ENCODE data around the gene ASPSCR1. TPM values are rescaled to one million over a fixed set of nuclear protein-coding genes. Genes with fewer than 3 reads are reported as not detected.

Gene ASPSCR1
- total and polyA plus RNA-seq, 8 donors = 35.1 to 64.3 (median 44.4) TPM

- no peak for TF ChIP-seq CTCF (IDR thresholded peaks at IDR 0.05)
- H3K4me1 ChIP-seq = peaks cover 7 to 24% of the 10 kb centered on the region in 2 donors
- ATAC-seq = no peak
- H3K36me3 ChIP-seq = peaks cover 0 to 50% of the 10 kb centered on the region in 2 donors
- no peak overlapping the region for H3K4me3 ChIP-seq
- intact Hi-C loops (cut with DNase I) = no loop called here
- DNase-seq = peak in 1 of 4 donors; percentile 63
- no peaks in the 10 kb centered on the region for H3K27me3 ChIP-seq
- H3K27ac ChIP-seq = no peak overlapping the region
- no peaks in the 10 kb centered on the region for H3K9me3 ChIP-seq
These were observed 5.7 kb downstream of the ASPSCR1 start for GRCh38 chr17:81983011-81983638.

- H3K4me3 ChIP-seq = no peak overlapping the region
- DNase-seq (no peak), ATAC-seq (no peak)
- intact Hi-C loops (cut with DNase I) = no loop called here
- H3K36me3 ChIP-seq = peaks cover 0 to 55% of the 10 kb centered on the region in 2 donors
- H3K9me3 ChIP-seq = no peaks in the 10 kb centered on the region
- no peak for TF ChIP-seq CTCF (IDR thresholded peaks at IDR 0.05)
- peaks cover under 1 to 17% of the 10 kb centered on the region in 2 donors for H3K4me1 ChIP-seq
- H3K27ac ChIP-seq = no peak overlapping the region
- H3K27me3 ChIP-seq = no peaks in the 10 kb centered on the region
These were observed 6.4 kb downstream of the ASPSCR1 start for GRCh38 chr17:81983639-81984373.

GRCh38 chr17:81984773-81985410, 7.5 kb downstream of the ASPSCR1 start:
- TF ChIP-seq CTCF (IDR thresholded peaks at IDR 0.05) = no peak
- no peak overlapping the region for H3K4me3 ChIP-seq
- H3K36me3 ChIP-seq = peaks cover 0 to 50% of the 10 kb centered on the region in 2 donors
- H3K9me3 ChIP-seq = no peaks in the 10 kb centered on the region
- peak in 1 of 4 donors; percentile 53 for DNase-seq
- peaks cover 0 to 14% of the 10 kb centered on the region in 2 donors for H3K4me1 ChIP-seq
- H3K27me3 ChIP-seq = no peaks in the 10 kb centered on the region
- intact Hi-C loops (cut with DNase I) = no loop called here
- ATAC-seq = no peak
- no peak overlapping the region for H3K27ac ChIP-seq

DNA sequence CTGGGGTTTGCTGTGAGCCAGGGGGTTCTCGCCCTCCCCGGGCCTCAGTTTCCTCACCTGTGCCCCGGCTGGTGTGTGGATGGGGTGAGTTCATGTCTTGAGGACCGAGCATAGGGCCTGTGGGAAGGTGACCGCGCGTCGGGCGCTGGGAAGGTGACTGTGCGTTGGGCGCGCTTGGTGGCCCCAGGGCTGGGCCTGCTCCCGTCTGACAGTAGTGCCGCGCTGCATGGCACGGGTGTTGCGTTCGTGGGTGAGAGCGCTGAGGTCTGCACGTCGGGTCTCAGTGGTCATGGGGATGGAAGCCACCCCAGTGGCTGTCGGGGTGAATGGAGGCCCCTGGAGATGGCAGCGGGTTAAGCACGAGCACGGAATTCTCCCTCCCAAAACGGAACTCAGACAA, 9.2 kb downstream of the ASPSCR1 start:
- no peaks in the 10 kb centered on the region for H3K9me3 ChIP-seq
- H3K36me3 ChIP-seq = peaks cover 0 to 50% of the 10 kb centered on the region in 2 donors
- ATAC-seq (no peak), DNase-seq (peak in 1 of 4 donors; percentile 71)
- no peak overlapping the region for H3K27ac ChIP-seq
- no peaks in the 10 kb centered on the region for H3K27me3 ChIP-seq
- intact Hi-C loops (cut with DNase I) = no loop called here
- no peak for TF ChIP-seq CTCF (IDR thresholded peaks at IDR 0.05)
- H3K4me1 ChIP-seq = peaks cover 6 to 11% of the 10 kb centered on the region in 2 donors
- H3K4me3 ChIP-seq = no peak overlapping the region
